Activated naive CD4-positive, alpha-beta T cell treated with anti-CD3 and anti-CD28 coated beads, Interleukin-2, amount 50 U/mL, for 72 hours (primary cell): ENCODE measurements around the gene SMU1. TPM values are rescaled to one million over a fixed set of nuclear protein-coding genes. Genes with fewer than 3 reads are reported as not detected.
"Not testable (repeated sequence)": the region's sequence is repeated elsewhere in the genome, so short reads cannot be mapped to it uniquely, and the experiment has no call there.

Experiments
- ATAC-seq, 2 donors: fragments of 150-1000 bp; cut with Tn5 transposase; 2 replicates each; pipeline ENCODE4 v1.10.0; 2021; ENCODE audit warnings: mild to moderate bottlenecking in 2 of 2, moderate library complexity in 2 of 2
- DNase-seq, 2 donors: peaks; one replicate each; pipeline ENCODE4 v3.0.0; 2021 to 2022; ENCODE audit warnings: low spot score in 2 of 2
- H3K27ac Mint-ChIP-seq, 2 donors: one replicate each; pipeline ENCODE4 v1.8.0; 2022; ENCODE audit warnings: mild to moderate bottlenecking in 2 of 2, mixed read lengths in 2 of 2
- H3K36me3 Mint-ChIP-seq, 2 donors: one replicate each; pipeline ENCODE4 v1.8.0; 2022; ENCODE audit warnings: mixed read lengths in 2 of 2
- H3K9me3 Mint-ChIP-seq, 2 donors: one replicate each; pipeline ENCODE4 v1.8.0; 2022; ENCODE audit warnings: mixed read lengths in 2 of 2
- total RNA-seq, 2 donors: library from RNA; stranded (reverse); gene quantifications; one replicate each; pipeline ENCODE4 v1.2.3, GENCODE V29; 2022

Gene SMU1
- total RNA-seq, 2 donors from 2014 or later: 26.1 to 28.9 TPM

GRCh38 chr9:33011831-33012230, 64.6 kb downstream of the SMU1 start:
- no peak for ATAC-seq
- Mint-ChIP-seq H3K27ac (no peak overlapping the region), H3K36me3 (no peaks in the 10 kb centered on the region), H3K9me3 (no peaks in the 10 kb centered on the region)
- DNase-seq: no peak

GRCh38 chr9:33007755-33008154, 68.7 kb downstream of the SMU1 start:
- no peak for DNase-seq
- Mint-ChIP-seq H3K9me3 (no peaks in the 10 kb centered on the region), H3K27ac (no peak overlapping the region), H3K36me3 (no peaks in the 10 kb centered on the region)
- ATAC-seq: no peak

GRCh38 chr9:33005335-33005734, 71.1 kb downstream of the SMU1 start:
- ATAC-seq, DNase-seq, H3K9me3 Mint-ChIP-seq, H3K27ac Mint-ChIP-seq: not testable (repeated sequence)
- H3K36me3 Mint-ChIP-seq: peaks cover 0 to 11% of the 10 kb centered on the region in 2 donors

GRCh38 chr9:33000682-33001055, 75.8 kb downstream of the SMU1 start:
- ATAC-seq (peak in 1 of 2 donors; percentile 15), DNase-seq (peak in 1 of 2 donors; percentile 20)
- peak overlapping the region; percentile 96 to 99 for H3K27ac Mint-ChIP-seq
- peaks cover 11 to 38% of the 10 kb centered on the region in 2 donors for H3K36me3 Mint-ChIP-seq
- not testable (repeated sequence) for H3K9me3 Mint-ChIP-seq

GRCh38 chr9:32992595-32993238, 83.8 kb downstream of the SMU1 start:
- peaks cover 14 to 19% of the 10 kb centered on the region in 2 donors for H3K36me3 Mint-ChIP-seq
- no peak overlapping the region for H3K27ac Mint-ChIP-seq
- DNase-seq (no peak), ATAC-seq (no peak)
- H3K9me3 Mint-ChIP-seq: no peaks in the 10 kb centered on the region

- Mint-ChIP-seq H3K36me3 (peaks cover 14 to 19% of the 10 kb centered on the region in 2 donors), H3K9me3 (no peaks in the 10 kb centered on the region), H3K27ac (no peak overlapping the region)
- DNase-seq (no peak), ATAC-seq (no peak)
These were observed 84.4 kb downstream of the SMU1 start for GRCh38 chr9:32991897-32992594.

Other genes with a start within 250 kb of the SMU1 start
- 10 to 100 TPM; 50.7 to 53.9 TPM for gene APTX, start 75.0 kb downstream of the SMU1 start, total RNA-seq
- 100 to 1,000 TPM; 134 to 139 TPM for gene DNAJA1, start 51.4 kb downstream of the SMU1 start, total RNA-seq
- 10 to 100 TPM; 47.8 to 49.2 TPM for gene B4GALT1, start 90.7 kb upstream of the SMU1 start, total RNA-seq
- not detected for gene SPINK4, start 163.5 kb upstream of the SMU1 start, total RNA-seq
- gene BAG1, start 188.0 kb upstream of the SMU1 start, total RNA-seq: 10 to 100 TPM; 35.4 to 82.9 TPM
- 100 to 1,000 TPM; 115 to 123 TPM for gene CHMP5, start 188.4 kb upstream of the SMU1 start, total RNA-seq
- 10 to 100 TPM; 38.4 to 43.7 TPM for gene NFX1, start 213.8 kb upstream of the SMU1 start, total RNA-seq